GM12891 (cell line): ENCODE data around the gene ARHGEF16.

Experiments used
- DNase-seq: peaks from one replicate; pipeline ENCODE4 v3.0.0; 2011; ENCODE audit warnings: low spot score; ENCODE audit not compliant: insufficient read length
- FAIRE-seq: peaks from 2 replicates; lab custom pipeline; 2011; peaks lifted over from hg19 to GRCh38; lab: Jason Lieb, UNC
- PAX5 ChIP-seq: IDR thresholded peaks from 2 replicates; pipeline ENCODE4 v1.6.1; 2011; ENCODE audit warnings: low read length, moderate library complexity, mild to moderate bottlenecking; ENCODE audit not compliant: insufficient read depth, severe bottlenecking
- POLR2A ChIP-seq: IDR thresholded peaks from 2 replicates; pipeline ENCODE4 v1.6.1; 2011; ENCODE audit warnings: low read depth, low read length, control low read depth
- POLR2AphosphoS5 ChIP-seq: IDR thresholded peaks from 2 replicates; pipeline ENCODE4 v1.6.1; 2011; ENCODE audit warnings: low read depth, low read length, control low read depth
- POU2F2 ChIP-seq: IDR thresholded peaks from 2 replicates; pipeline ENCODE4 v1.6.1; 2011; ENCODE audit warnings: low read depth, mild to moderate bottlenecking, control low read depth, low read length, moderate library complexity
- SPI1 ChIP-seq: IDR thresholded peaks from 2 replicates; pipeline ENCODE4 v1.6.1; 2011; ENCODE audit warnings: low read depth, low read length, control low read depth
- TAF1 ChIP-seq: IDR thresholded peaks from 2 replicates; pipeline ENCODE4 v1.6.1; 2011; ENCODE audit warnings: low read depth, low read length, control low read depth

Gene ARHGEF16

DNA sequence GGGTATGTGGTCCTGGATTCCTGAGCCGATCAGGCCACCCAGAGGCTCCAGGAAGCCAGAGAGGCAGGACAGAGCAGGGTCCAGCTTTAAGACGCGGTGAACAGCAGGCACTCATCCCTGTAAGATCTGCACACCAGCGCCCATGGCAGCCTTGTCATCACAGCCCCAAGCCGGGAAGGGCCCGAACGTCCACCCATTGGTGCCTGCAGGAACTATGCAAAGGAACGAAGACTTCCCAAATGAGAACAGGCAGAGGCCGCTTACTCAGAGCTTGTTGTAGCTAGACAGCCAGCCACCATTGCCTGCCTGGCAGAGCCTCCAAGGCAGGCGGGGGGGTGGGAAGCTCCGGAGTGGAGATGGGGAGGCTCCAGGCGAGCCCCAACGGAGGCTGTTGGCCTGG is 12.1 kb upstream of the ARHGEF16 start:
- TF ChIP-seq PAX5 (no peak), TAF1 (no peak), POLR2AphosphoS5 (no peak), POLR2A (no peak), POU2F2 (no peak)
- DNase-seq (no peak), FAIRE-seq (no peak)

DNA sequence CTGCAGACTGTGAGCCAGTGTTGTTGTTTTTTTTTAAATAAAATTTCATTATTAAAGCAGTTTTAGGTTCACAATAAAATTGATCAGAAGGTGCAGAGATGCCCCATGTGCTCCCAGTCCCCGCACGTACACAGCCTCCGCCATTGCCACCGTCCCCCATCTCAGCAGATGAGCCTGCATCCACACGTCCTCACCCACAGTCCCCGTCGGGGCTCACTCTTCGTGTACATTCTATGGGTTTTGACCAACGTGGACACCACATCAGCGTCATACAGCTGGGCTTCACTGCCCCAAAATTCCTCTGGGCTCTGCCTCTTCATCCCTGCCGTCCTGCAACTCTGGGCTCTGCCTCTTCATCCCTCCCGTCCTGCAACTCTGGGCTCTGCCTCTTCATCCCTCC is 11.6 kb upstream of the ARHGEF16 start:
- FAIRE-seq, result no peak
- TF ChIP-seq PAX5, result no peak
- no peak for TF ChIP-seq POLR2AphosphoS5
- TF ChIP-seq TAF1, result no peak
- TF ChIP-seq POU2F2, result no peak
- no peak for TF ChIP-seq SPI1
- TF ChIP-seq POLR2A, result no peak
- DNase-seq, result no peak

DNA sequence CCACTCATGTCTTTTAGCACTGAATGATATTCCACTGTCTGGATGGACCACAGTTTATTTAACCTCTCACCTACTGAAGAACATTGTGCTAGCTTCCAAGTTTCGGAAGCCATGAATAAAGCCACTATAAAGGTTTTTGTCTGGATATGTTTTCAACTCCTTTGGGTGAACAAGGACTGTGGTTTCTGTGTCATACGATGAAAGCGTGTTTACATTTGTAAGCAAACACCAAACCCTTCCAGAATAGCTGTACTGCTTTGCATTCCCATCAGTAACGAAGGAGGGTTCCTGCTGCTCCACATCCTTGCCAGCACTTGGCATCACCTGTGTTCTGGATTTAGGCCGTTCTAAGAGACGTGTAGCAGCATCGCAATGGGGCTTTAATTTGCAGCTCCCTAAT is 10.7 kb upstream of the ARHGEF16 start:
- FAIRE-seq (no peak), DNase-seq (no peak)
- TF ChIP-seq POLR2AphosphoS5, result no peak
- TF ChIP-seq PAX5, result no peak
- no peak for TF ChIP-seq TAF1
- no peak for TF ChIP-seq POU2F2
- no peak for TF ChIP-seq POLR2A
- no peak for TF ChIP-seq SPI1

DNA sequence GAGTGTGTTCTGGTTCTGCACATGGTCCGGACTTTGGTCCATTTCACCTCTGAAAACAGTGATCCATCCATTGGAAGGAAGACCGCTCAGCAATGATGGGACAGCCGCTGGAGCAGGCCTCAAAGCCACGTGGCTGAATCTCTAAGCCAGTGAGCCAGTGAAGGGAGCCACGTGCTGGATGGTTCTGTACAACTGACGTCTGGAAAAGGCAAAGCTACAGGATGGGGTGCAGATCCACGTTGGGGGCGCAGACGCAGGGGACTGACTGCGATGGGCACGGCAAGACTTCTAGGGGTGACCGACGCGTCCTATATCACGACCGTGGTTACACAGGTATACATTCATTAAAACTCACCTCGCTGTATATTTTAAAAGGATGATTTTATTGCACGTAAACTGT is 10.2 kb upstream of the ARHGEF16 start:
- no peak for FAIRE-seq

GRCh38 chr1:3444736-3445135 is 9.7 kb upstream of the ARHGEF16 start:
- no peak for FAIRE-seq
- TF ChIP-seq PAX5 (no peak), POU2F2 (no peak), POLR2A (no peak), SPI1 (no peak), POLR2AphosphoS5 (no peak), TAF1 (no peak)

More for the DNA sequence above, 10.2 kb upstream of the ARHGEF16 start:
- TF ChIP-seq POU2F2 (no peak), POLR2A (no peak), POLR2AphosphoS5 (no peak), SPI1 (no peak), TAF1 (no peak), PAX5 (no peak)
- DNase-seq, result no peak

DNA sequence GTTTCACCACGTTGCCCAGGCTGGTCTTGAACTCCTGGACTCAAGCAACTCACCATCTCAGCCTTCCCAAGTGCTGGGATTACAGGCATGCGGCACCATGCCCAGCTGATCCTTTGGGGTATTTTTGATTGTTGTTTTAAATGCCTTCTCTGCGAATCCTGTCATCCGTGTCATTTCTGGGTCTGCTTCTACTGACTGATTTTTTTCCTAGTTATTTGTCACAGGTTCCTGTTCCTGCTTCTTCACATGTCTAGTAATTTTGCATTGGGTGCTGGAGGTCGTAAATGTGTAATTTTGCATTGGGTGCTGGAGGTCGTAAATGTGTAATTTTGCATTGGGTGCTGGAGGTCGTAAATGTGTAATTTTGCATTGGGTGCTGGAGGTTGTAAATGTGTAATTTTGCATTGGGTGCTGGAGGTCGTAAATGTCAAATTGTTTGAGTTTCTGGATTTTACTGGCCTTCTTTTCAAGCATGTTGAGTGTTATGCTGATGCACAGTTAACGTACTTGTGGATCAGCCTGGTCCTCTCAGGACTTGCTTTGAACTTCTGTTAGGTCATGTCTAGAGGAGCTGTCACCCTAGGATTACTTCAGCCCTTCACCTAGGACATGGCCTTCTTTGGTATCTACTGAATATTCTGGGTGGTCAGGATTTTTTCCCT is 4.1 kb upstream of the ARHGEF16 start:
- no peak for FAIRE-seq

More at GRCh38 chr1:3444736-3445135, 9.7 kb upstream of the ARHGEF16 start:
- no peak for DNase-seq

DNA sequence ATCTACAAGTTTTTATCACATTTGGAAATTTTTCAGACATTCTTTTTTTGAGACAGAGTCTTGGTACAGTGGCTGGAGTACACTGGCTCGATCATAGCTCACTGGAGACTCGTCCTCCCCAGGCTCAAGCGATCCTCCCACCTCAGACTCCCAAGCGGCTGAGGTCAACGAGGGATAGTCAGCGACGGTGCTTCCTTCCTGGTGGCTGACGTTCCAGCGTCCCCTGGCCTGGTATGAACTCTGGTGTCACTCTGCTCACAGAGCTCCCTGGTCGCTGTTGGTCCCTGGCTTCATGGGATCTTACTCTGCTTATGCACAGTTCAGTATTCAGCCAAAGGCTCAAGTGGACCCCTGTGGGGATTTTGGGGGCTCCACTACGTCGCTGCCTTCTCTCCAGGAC is 3.5 kb upstream of the ARHGEF16 start:
- FAIRE-seq (no peak), DNase-seq (no peak)
- TF ChIP-seq PAX5, result no peak

More for the DNA sequence above, 4.1 kb upstream of the ARHGEF16 start:
- no peak for TF ChIP-seq TAF1
- TF ChIP-seq POLR2A, result no peak
- TF ChIP-seq POLR2AphosphoS5, result no peak
- no peak for TF ChIP-seq SPI1
- TF ChIP-seq POU2F2, result no peak
- TF ChIP-seq PAX5, result no peak
- no peak for DNase-seq

- TF ChIP-seq SPI1 (no peak), POLR2AphosphoS5 (no peak), PAX5 (no peak), POLR2A (no peak), TAF1 (no peak), POU2F2 (no peak)
- FAIRE-seq (no peak), DNase-seq (no peak)
These were observed 2.2 kb upstream of the ARHGEF16 start for GRCh38 chr1:3451994-3452865.

DNA sequence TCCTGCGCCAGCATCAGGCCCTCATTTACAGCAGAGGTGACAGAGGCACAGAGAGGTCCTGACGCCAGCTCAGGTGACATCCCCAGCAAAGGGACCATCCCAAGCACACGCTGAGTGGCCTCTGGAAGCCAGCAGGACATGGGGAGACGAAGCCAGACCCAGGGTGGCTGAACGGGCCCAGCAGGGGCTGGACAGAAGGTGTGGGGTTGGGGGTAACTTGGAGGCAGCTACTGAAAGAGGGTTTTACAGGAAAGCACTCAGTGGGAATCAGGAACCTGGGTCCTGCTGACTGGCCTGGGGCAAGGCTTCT is 1.6 kb upstream of the ARHGEF16 start:
- FAIRE-seq (no peak), DNase-seq (no peak)
- TF ChIP-seq POLR2A, result no peak
- TF ChIP-seq POLR2AphosphoS5, result no peak
- TF ChIP-seq SPI1, result no peak
- no peak for TF ChIP-seq POU2F2
- TF ChIP-seq TAF1, result no peak
- no peak for TF ChIP-seq PAX5

- FAIRE-seq, result peak; percentile 57
- no peak for TF ChIP-seq POLR2AphosphoS5
- no peak for TF ChIP-seq SPI1
- TF ChIP-seq POLR2A, result no peak
- no peak for TF ChIP-seq PAX5
- no peak for TF ChIP-seq POU2F2
- TF ChIP-seq TAF1, result no peak
- DNase-seq, result peak; percentile 92
These were observed 1.2 kb upstream of the ARHGEF16 start for GRCh38 chr1:3453203-3453761.
